HG02623 (cell line): ENCODE data around the gene BCL2L15.

ENCODE experiments used
- ATAC-seq: cut with Tn5 transposase; IDR thresholded peaks from one replicate; pipeline ENCODE4 v1.9.1; 2021; ENCODE audit warnings: moderate library complexity; ENCODE audit not compliant: unreplicated experiment

BCL2L15 gene

GRCh38 chr1:113834716-113835115 lies 52.7 kb downstream of the BCL2L15 start:
- no peak for ATAC-seq
